Neural cell (in vitro differentiated cells): ENCODE measurements around the gene PRKCA.

Experiments
- EP300 ChIP-seq: fragments of 450-650 bp; conservative IDR thresholded peaks from 2 replicates; pipeline ENCODE4 v1.6.1; 2014; ENCODE audit warnings: antibody characterized with exemption, mild to moderate bottlenecking, moderate library complexity; ENCODE audit not compliant: poor library complexity, severe bottlenecking
- EZH2 ChIP-seq: fragments of 200-600, 300-800 bp; shearing (Covaris generic), sonication (generic); IDR thresholded peaks from 2 replicates; pipeline ENCODE4 v1.6.1; 2014; ENCODE audit warnings: antibody characterized with exemption, low read length, borderline replicate concordance, mild to moderate bottlenecking; ENCODE audit not compliant: insufficient read depth, poor library complexity, severe bottlenecking
- MXI1 ChIP-seq: fragments of 450-650 bp; conservative IDR thresholded peaks from 2 replicates; pipeline ENCODE4 v1.6.1; 2014; ENCODE audit warnings: antibody characterized with exemption, mild to moderate bottlenecking; ENCODE audit not compliant: poor library complexity, severe bottlenecking
- POLR2AphosphoS5 ChIP-seq: IDR thresholded peaks from 2 replicates; pipeline ENCODE4 v1.6.1; 2012
- RAD21 ChIP-seq: fragments of 450-650 bp; conservative IDR thresholded peaks from 2 replicates; pipeline ENCODE4 v1.6.1; 2014; ENCODE audit warnings: antibody characterized with exemption, mild to moderate bottlenecking, moderate library complexity
- SMC3 ChIP-seq: fragments of 450-650 bp; conservative IDR thresholded peaks from 2 replicates; pipeline ENCODE4 v1.6.1; 2014; ENCODE audit warnings: antibody characterized with exemption, mild to moderate bottlenecking, moderate library complexity; ENCODE audit not compliant: poor library complexity
- TAF1 ChIP-seq: IDR thresholded peaks from 2 replicates; pipeline ENCODE4 v1.6.1; 2012; ENCODE audit warnings: low read depth
- TF ChIP-seq, protein P1 (sequence below): fragments of 450-650 bp; IDR thresholded peaks from 2 replicates; pipeline ENCODE4 v1.5.1; 2014; ENCODE audit warnings: antibody characterized with exemption, mild to moderate bottlenecking, moderate library complexity; ENCODE audit not compliant: poor library complexity, severe bottlenecking

GRCh38 chr17:66859353-66859752 lies 556.9 kb downstream of the PRKCA start:
- TF ChIP-seq, protein P1, sequence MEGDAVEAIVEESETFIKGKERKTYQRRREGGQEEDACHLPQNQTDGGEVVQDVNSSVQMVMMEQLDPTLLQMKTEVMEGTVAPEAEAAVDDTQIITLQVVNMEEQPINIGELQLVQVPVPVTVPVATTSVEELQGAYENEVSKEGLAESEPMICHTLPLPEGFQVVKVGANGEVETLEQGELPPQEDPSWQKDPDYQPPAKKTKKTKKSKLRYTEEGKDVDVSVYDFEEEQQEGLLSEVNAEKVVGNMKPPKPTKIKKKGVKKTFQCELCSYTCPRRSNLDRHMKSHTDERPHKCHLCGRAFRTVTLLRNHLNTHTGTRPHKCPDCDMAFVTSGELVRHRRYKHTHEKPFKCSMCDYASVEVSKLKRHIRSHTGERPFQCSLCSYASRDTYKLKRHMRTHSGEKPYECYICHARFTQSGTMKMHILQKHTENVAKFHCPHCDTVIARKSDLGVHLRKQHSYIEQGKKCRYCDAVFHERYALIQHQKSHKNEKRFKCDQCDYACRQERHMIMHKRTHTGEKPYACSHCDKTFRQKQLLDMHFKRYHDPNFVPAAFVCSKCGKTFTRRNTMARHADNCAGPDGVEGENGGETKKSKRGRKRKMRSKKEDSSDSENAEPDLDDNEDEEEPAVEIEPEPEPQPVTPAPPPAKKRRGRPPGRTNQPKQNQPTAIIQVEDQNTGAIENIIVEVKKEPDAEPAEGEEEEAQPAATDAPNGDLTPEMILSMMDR: no peak
- no peak for TF ChIP-seq RAD21
- TF ChIP-seq SMC3: no peak
- no peak for TF ChIP-seq POLR2AphosphoS5
- TF ChIP-seq TAF1: no peak
- TF ChIP-seq MXI1: no peak
- no peak for TF ChIP-seq EP300
- no peak for TF ChIP-seq EZH2
